Natural killer cell (primary cell): Measurements from ENCODE around the gene SAFB. TPM values are rescaled to one million over a fixed set of nuclear protein-coding genes. Genes with fewer than 3 reads are reported as not detected.

Experiments
- ATAC-seq, 3 donors: fragments of 150-1000 bp in 2 of 3; fragments of 200-7000 bp in 1 of 3; cut with Tn5 transposase; 1 replicate in 1 of 3; 2 replicates in 2 of 3; pipeline ENCODE4 v1.10.0; 2021; ENCODE audit warnings: mild to moderate bottlenecking in 2 of 3, moderate library complexity in 2 of 3
- DNase-seq, 2 donors: peaks; one replicate each; pipeline versions ENCODE4 v3.0.0 to v3.0.0-alpha.2; 2013 to 2021; ENCODE audit warnings: mixed read lengths in 1 of 2
- H3K27ac ChIP-seq: one replicate; pipeline ENCODE4 v1.5.1; 2013; ENCODE audit warnings: mild to moderate bottlenecking, low read length
- H3K27me3 ChIP-seq: one replicate; pipeline ENCODE4 v1.6.1; 2013; ENCODE audit warnings: low read length; ENCODE audit not compliant: control insufficient read depth, insufficient read depth
- H3K36me3 ChIP-seq: one replicate; pipeline ENCODE4 v1.6.1; 2013; ENCODE audit warnings: low read length; ENCODE audit not compliant: control insufficient read depth, insufficient read depth
- H3K4me1 ChIP-seq: one replicate; pipeline ENCODE4 v1.6.1; 2013; ENCODE audit warnings: low read length; ENCODE audit not compliant: control insufficient read depth, insufficient read depth
- H3K4me3 ChIP-seq: one replicate; pipeline ENCODE4 v1.5.1; 2013; ENCODE audit warnings: low read length
- H3K9me3 ChIP-seq: one replicate; pipeline ENCODE4 v1.6.1; 2013; ENCODE audit warnings: low read length; ENCODE audit not compliant: control insufficient read depth, insufficient read depth
- H3K27ac Mint-ChIP-seq, 2 donors: one replicate each; pipeline ENCODE4 v1.8.0; 2022; ENCODE audit warnings: mild to moderate bottlenecking in 2 of 2, mixed read lengths in 2 of 2, moderate library complexity in 1 of 2
- H3K27me3 Mint-ChIP-seq, 2 donors: one replicate each; pipeline ENCODE4 v1.8.0; 2022; ENCODE audit warnings: low read depth in 2 of 2, mixed read lengths in 2 of 2
- H3K36me3 Mint-ChIP-seq: one replicate; pipeline ENCODE4 v1.8.0; 2022; ENCODE audit warnings: mixed read lengths
- H3K4me1 Mint-ChIP-seq, 2 donors: one replicate each; pipeline ENCODE4 v1.8.0; 2022; ENCODE audit warnings: mixed read lengths in 2 of 2
- H3K4me3 Mint-ChIP-seq: one replicate; pipeline ENCODE4 v1.8.0; 2022; ENCODE audit warnings: mild to moderate bottlenecking, moderate library complexity, mixed read lengths
- H3K9me3 Mint-ChIP-seq, 2 donors: one replicate each; pipeline ENCODE4 v1.8.0; 2022; ENCODE audit warnings: mixed read lengths in 2 of 2
- CTCF ChIP-seq: fragments of 200-600 bp; IDR thresholded peaks from one replicate; pipeline ENCODE4 v1.8.0; 2022; ENCODE audit warnings: antibody characterized with exemption
- WGBS: methylation state at CpG from one replicate; pipeline ENCODE4 v1.1.7; 2013; ENCODE audit warnings: missing lambda C conversion rate; ENCODE audit not compliant: insufficient coverage; 5-methylcytosine and 5-hydroxymethylcytosine counted together
- intact Hi-C: fragments of 100-400 bp; cut with micrococcal nuclease; formaldehyde crosslinking; loops from one replicate; pipeline ENCODE4 v1.14.2; 2022
- total RNA-seq, 4 donors: library from RNA; stranded (reverse); fragments of 120-200 nt in 1 of 4; gene quantifications; one replicate each; pipeline versions ENCODE4 v1.2.3 to v1.2.4, GENCODE V29; 2013 to 2022

Gene SAFB
- total RNA-seq, 3 donors from 2014 or later (not counting 1 experiment from before 2014, with no cell fraction given), result 195 to 229 (median 207) TPM

- H3K4me1 Mint-ChIP-seq, result peaks cover 9 to 27% of the 10 kb centered on the region in 2 donors
- H3K27me3 Mint-ChIP-seq, result no peaks in the 10 kb centered on the region
- no peaks in the 10 kb centered on the region for H3K36me3 Mint-ChIP-seq
- Histone ChIP-seq H3K27me3 (no peaks in the 10 kb centered on the region), H3K27ac (no peak overlapping the region), H3K36me3 (peaks cover 57% of the 10 kb centered on the region), H3K4me3 (no peak overlapping the region), H3K9me3 (no peaks in the 10 kb centered on the region), H3K4me1 (peaks cover 18% of the 10 kb centered on the region)
- DNase-seq (no peak), ATAC-seq (no peak)
- no peak overlapping the region for H3K27ac Mint-ChIP-seq
- no peaks in the 10 kb centered on the region for H3K9me3 Mint-ChIP-seq
- 91% methylated on average over 8 of the region's 8 CpGs for WGBS
- intact Hi-C loops, result no loop called here
- H3K4me3 Mint-ChIP-seq, result no peak overlapping the region
- no peak for TF ChIP-seq CTCF
Observed at GRCh38 chr19:5694956-5695648, 72.2 kb downstream of the SAFB start.

GRCh38 chr19:5695649-5696195 lies 72.8 kb downstream of the SAFB start:
- H3K36me3 Mint-ChIP-seq, result no peaks in the 10 kb centered on the region
- H3K27ac Mint-ChIP-seq, result no peak overlapping the region
- peaks cover 14% of the 10 kb centered on the region for H3K4me1 ChIP-seq
- no peaks in the 10 kb centered on the region for H3K9me3 Mint-ChIP-seq
- ATAC-seq, result no peak
- TF ChIP-seq CTCF, result no peak
- H3K4me3 ChIP-seq, result no peak overlapping the region
- no peaks in the 10 kb centered on the region for H3K27me3 Mint-ChIP-seq
- H3K27me3 ChIP-seq, result no peaks in the 10 kb centered on the region
- H3K9me3 ChIP-seq, result no peaks in the 10 kb centered on the region
- intact Hi-C loops, result no loop called here
- no peak overlapping the region for H3K27ac ChIP-seq
- H3K4me1 Mint-ChIP-seq, result peaks cover 3 to 21% of the 10 kb centered on the region in 2 donors
- H3K36me3 ChIP-seq, result peaks cover 61% of the 10 kb centered on the region
- 90% methylated on average over 28 of the region's 28 CpGs for WGBS
- no peak for DNase-seq
- no peak overlapping the region for H3K4me3 Mint-ChIP-seq

GRCh38 chr19:5696196-5697021 lies 73.5 kb downstream of the SAFB start:
- no peak overlapping the region for H3K27ac Mint-ChIP-seq
- intact Hi-C loops, result no loop called here
- no peaks in the 10 kb centered on the region for H3K9me3 Mint-ChIP-seq
- Histone ChIP-seq H3K9me3 (no peaks in the 10 kb centered on the region), H3K36me3 (peaks cover 62% of the 10 kb centered on the region), H3K4me1 (peaks cover 7% of the 10 kb centered on the region), H3K27ac (no peak overlapping the region), H3K27me3 (no peaks in the 10 kb centered on the region), H3K4me3 (no peak overlapping the region)
- H3K4me3 Mint-ChIP-seq, result no peak overlapping the region
- ATAC-seq, result no peak
- no peak for TF ChIP-seq CTCF
- H3K36me3 Mint-ChIP-seq, result no peaks in the 10 kb centered on the region
- DNase-seq, result no peak
- 92% methylated on average over 42 of the region's 42 CpGs for WGBS
- peaks cover 0 to 16% of the 10 kb centered on the region in 2 donors for H3K4me1 Mint-ChIP-seq
- no peaks in the 10 kb centered on the region for H3K27me3 Mint-ChIP-seq
